ENCODE results near the gene AKT2.

- TF ChIP-seq CTCF (IDR thresholded peaks at IDR 0.05; ENCODE audit: low read length) = no peak
- no peak for TF ChIP-seq EZH2phosphoT487 (IDR thresholded peaks at IDR 0.05; ENCODE audit: low read length)
- no peak for TF ChIP-seq EZH2 (optimal IDR thresholded peaks at IDR 0.05; ENCODE audit: low read depth, low read length)
Measured at GRCh38 chr19:40313229-40313983, 28.3 kb upstream of the AKT2 start.

All from MM.1S (cell line).